ENCODE data around the gene ALDH3B1. TPM values are rescaled to one million over a fixed set of nuclear protein-coding genes. Genes with fewer than 3 reads are reported as not detected.

ALDH3B1 gene
- total and polyA plus RNA-seq, 9 of the 15 experiments (the other 6 are each of a cell fraction or from before 2014, with no cell fraction given) = 0.01 to 0.35 (median 0.07) TPM; not detected in 2

DNA sequence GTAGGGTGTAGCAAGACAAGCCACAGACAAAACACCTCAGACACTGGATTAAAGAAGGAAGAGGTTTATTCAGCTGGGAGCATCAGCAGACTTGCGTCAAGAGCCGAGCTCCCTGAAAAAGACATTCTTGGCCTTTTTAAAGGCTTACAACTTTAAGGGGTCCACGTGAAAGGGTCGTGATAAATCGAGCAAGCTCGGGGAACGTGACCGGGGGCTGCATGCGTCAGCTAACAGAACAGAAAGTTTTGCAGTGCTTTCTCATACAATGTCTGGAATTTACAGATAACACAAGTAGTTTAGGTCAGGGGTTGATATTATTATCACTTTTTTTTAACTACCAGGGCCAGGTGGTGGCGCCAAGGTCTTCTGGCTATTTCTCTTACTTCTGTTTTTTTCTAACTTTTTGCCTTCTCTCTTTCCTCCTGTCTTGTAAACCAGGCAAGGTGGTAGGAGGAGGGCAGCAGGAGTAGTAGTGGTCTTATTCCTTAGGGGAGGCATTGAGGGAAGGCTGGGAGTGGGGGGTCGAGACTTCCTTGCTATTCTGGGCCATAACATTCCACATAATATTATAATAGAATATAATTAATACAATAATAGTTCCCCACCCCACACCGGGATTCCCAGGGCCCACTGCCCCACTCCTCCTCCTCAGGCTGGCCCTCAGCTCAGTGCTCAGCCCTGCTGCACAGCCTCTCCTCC lies 587 bp upstream of the ALDH3B1 start (continued):
- TF ChIP-seq ZKSCAN8 (CRISPR knock-in tag; IDR thresholded peaks at IDR 0.05) = peak; percentile 62; the same call in 1 of the 2 replicates
- peak; percentile 93 for TF ChIP-seq ZNF384 (IDR thresholded peaks at IDR 0.05; ENCODE audit: low read depth, low read length)
- TF ChIP-seq, protein P1, sequence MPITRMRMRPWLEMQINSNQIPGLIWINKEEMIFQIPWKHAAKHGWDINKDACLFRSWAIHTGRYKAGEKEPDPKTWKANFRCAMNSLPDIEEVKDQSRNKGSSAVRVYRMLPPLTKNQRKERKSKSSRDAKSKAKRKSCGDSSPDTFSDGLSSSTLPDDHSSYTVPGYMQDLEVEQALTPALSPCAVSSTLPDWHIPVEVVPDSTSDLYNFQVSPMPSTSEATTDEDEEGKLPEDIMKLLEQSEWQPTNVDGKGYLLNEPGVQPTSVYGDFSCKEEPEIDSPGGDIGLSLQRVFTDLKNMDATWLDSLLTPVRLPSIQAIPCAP (CRISPR knock-in tag; IDR thresholded peaks at IDR 0.05; ENCODE audit: borderline replicate concordance) = no peak
- TF ChIP-seq, protein P2, sequence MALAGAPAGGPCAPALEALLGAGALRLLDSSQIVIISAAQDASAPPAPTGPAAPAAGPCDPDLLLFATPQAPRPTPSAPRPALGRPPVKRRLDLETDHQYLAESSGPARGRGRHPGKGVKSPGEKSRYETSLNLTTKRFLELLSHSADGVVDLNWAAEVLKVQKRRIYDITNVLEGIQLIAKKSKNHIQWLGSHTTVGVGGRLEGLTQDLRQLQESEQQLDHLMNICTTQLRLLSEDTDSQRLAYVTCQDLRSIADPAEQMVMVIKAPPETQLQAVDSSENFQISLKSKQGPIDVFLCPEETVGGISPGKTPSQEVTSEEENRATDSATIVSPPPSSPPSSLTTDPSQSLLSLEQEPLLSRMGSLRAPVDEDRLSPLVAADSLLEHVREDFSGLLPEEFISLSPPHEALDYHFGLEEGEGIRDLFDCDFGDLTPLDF (CRISPR knock-in tag; IDR thresholded peaks at IDR 0.05) = 0 out of 2 replicates have a peak, but pooled peaks have one; percentile 59
- TF ChIP-seq MTA2 (IDR thresholded peaks at IDR 0.05; ENCODE audit: low read depth) = peak; percentile 76
- no peak for TF ChIP-seq ZBTB17 (CRISPR knock-in tag; IDR thresholded peaks at IDR 0.05)
- TF ChIP-seq CREM (IDR thresholded peaks at IDR 0.05; ENCODE audit: low read depth) = peak; percentile 58
- TF ChIP-seq, protein P3, sequence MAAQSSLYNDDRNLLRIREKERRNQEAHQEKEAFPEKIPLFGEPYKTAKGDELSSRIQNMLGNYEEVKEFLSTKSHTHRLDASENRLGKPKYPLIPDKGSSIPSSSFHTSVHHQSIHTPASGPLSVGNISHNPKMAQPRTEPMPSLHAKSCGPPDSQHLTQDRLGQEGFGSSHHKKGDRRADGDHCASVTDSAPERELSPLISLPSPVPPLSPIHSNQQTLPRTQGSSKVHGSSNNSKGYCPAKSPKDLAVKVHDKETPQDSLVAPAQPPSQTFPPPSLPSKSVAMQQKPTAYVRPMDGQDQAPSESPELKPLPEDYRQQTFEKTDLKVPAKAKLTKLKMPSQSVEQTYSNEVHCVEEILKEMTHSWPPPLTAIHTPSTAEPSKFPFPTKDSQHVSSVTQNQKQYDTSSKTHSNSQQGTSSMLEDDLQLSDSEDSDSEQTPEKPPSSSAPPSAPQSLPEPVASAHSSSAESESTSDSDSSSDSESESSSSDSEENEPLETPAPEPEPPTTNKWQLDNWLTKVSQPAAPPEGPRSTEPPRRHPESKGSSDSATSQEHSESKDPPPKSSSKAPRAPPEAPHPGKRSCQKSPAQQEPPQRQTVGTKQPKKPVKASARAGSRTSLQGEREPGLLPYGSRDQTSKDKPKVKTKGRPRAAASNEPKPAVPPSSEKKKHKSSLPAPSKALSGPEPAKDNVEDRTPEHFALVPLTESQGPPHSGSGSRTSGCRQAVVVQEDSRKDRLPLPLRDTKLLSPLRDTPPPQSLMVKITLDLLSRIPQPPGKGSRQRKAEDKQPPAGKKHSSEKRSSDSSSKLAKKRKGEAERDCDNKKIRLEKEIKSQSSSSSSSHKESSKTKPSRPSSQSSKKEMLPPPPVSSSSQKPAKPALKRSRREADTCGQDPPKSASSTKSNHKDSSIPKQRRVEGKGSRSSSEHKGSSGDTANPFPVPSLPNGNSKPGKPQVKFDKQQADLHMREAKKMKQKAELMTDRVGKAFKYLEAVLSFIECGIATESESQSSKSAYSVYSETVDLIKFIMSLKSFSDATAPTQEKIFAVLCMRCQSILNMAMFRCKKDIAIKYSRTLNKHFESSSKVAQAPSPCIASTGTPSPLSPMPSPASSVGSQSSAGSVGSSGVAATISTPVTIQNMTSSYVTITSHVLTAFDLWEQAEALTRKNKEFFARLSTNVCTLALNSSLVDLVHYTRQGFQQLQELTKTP (IDR thresholded peaks at IDR 0.05; ENCODE audit: low read depth in 1 of 2, partially characterized antibody in 2 of 2) = peak in 1 of 2 experiments; percentile 33
- TF ChIP-seq NR2C2 (CRISPR knock-in tag; IDR thresholded peaks at IDR 0.05) = no peak; the same call in 1 of the 2 replicates
- peak; percentile 72 for TF ChIP-seq NR2C2 (tag; IDR thresholded peaks at IDR 0.05)
- TF ChIP-seq CCNT2 (IDR thresholded peaks at IDR 0.05; ENCODE audit: borderline replicate concordance, extremely low read depth, insufficient read length, low read depth, low read length) = no peak
- no peak for TF ChIP-seq HNRNPK (IDR thresholded peaks at IDR 0.05; ENCODE audit: low read depth, low read length, poor library complexity, severe bottlenecking)
- TF ChIP-seq KDM1A (IDR thresholded peaks at IDR 0.05) = peak; percentile 94
- TF ChIP-seq EP300 (IDR thresholded peaks at IDR 0.05; ENCODE audit: low read length) = peak; percentile 73
- TF ChIP-seq ZNF24 (IDR thresholded peaks at IDR 0.05) = no peak
- TF ChIP-seq, protein P4, sequence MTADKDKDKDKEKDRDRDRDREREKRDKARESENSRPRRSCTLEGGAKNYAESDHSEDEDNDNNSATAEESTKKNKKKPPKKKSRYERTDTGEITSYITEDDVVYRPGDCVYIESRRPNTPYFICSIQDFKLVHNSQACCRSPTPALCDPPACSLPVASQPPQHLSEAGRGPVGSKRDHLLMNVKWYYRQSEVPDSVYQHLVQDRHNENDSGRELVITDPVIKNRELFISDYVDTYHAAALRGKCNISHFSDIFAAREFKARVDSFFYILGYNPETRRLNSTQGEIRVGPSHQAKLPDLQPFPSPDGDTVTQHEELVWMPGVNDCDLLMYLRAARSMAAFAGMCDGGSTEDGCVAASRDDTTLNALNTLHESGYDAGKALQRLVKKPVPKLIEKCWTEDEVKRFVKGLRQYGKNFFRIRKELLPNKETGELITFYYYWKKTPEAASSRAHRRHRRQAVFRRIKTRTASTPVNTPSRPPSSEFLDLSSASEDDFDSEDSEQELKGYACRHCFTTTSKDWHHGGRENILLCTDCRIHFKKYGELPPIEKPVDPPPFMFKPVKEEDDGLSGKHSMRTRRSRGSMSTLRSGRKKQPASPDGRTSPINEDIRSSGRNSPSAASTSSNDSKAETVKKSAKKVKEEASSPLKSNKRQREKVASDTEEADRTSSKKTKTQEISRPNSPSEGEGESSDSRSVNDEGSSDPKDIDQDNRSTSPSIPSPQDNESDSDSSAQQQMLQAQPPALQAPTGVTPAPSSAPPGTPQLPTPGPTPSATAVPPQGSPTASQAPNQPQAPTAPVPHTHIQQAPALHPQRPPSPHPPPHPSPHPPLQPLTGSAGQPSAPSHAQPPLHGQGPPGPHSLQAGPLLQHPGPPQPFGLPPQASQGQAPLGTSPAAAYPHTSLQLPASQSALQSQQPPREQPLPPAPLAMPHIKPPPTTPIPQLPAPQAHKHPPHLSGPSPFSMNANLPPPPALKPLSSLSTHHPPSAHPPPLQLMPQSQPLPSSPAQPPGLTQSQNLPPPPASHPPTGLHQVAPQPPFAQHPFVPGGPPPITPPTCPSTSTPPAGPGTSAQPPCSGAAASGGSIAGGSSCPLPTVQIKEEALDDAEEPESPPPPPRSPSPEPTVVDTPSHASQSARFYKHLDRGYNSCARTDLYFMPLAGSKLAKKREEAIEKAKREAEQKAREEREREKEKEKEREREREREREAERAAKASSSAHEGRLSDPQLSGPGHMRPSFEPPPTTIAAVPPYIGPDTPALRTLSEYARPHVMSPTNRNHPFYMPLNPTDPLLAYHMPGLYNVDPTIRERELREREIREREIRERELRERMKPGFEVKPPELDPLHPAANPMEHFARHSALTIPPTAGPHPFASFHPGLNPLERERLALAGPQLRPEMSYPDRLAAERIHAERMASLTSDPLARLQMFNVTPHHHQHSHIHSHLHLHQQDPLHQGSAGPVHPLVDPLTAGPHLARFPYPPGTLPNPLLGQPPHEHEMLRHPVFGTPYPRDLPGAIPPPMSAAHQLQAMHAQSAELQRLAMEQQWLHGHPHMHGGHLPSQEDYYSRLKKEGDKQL (CRISPR knock-in tag; IDR thresholded peaks at IDR 0.05; ENCODE audit: borderline replicate concordance) = no peak

Data from K562 (cell line).